Panc1 (cell line): ENCODE measurements around the gene TTC39B.

Source experiments
- POLR2AphosphoS5 ChIP-seq: IDR thresholded peaks from 2 replicates; pipeline ENCODE4 v1.6.1; 2012; ENCODE audit warnings: mild to moderate bottlenecking, low read depth, low read length, moderate library complexity
- TF ChIP-seq, protein P1 (sequence below): fragments of 450-650 bp; IDR thresholded peaks from 2 replicates; pipeline ENCODE4 v1.5.1; 2017; ENCODE audit warnings: mild to moderate bottlenecking

- TF ChIP-seq, protein P1, sequence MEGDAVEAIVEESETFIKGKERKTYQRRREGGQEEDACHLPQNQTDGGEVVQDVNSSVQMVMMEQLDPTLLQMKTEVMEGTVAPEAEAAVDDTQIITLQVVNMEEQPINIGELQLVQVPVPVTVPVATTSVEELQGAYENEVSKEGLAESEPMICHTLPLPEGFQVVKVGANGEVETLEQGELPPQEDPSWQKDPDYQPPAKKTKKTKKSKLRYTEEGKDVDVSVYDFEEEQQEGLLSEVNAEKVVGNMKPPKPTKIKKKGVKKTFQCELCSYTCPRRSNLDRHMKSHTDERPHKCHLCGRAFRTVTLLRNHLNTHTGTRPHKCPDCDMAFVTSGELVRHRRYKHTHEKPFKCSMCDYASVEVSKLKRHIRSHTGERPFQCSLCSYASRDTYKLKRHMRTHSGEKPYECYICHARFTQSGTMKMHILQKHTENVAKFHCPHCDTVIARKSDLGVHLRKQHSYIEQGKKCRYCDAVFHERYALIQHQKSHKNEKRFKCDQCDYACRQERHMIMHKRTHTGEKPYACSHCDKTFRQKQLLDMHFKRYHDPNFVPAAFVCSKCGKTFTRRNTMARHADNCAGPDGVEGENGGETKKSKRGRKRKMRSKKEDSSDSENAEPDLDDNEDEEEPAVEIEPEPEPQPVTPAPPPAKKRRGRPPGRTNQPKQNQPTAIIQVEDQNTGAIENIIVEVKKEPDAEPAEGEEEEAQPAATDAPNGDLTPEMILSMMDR: no peak
- no peak for TF ChIP-seq POLR2AphosphoS5
These were observed 19.7 kb downstream of the TTC39B start for GRCh38 chr9:15287309-15287708.
